NCI-H1417 treated with DMSO at 0.1 percent for 48 hours (cell line): Measurements from ENCODE around the gene GNPTAB.

Experiments
- DNase-seq: peaks from one replicate; lab custom pipeline; 2025; lab: John Stamatoyannopoulos, UW

The GNPTAB gene

GRCh38 chr12:101696251-101697196 is 134.2 kb downstream of the GNPTAB start:
- no peak for DNase-seq

- no peak for DNase-seq
Measured at GRCh38 chr12:101695706-101696105, 135.1 kb downstream of the GNPTAB start.
